GM19351 (cell line): ENCODE data around the gene DDX52.
"Not testable (repeated sequence)": the region's sequence is repeated elsewhere in the genome, so short reads cannot be mapped to it uniquely, and the experiment has no call there.

Experiments used
- ATAC-seq: cut with Tn5 transposase; IDR thresholded peaks from one replicate; pipeline ENCODE4 v1.9.1; 2021; ENCODE audit warnings: mild to moderate bottlenecking, moderate library complexity; ENCODE audit not compliant: unreplicated experiment

DDX52 gene

GRCh38 chr17:37643118-37643766 lies at the start of gene DDX52:
DDX52 (minus strand) TSS chr17:37643446; CDS start chr17:37643420, 26 bp downstream.
- ATAC-seq: peak; percentile 67

GRCh38 chr17:37691807-37692206 lies 48.6 kb upstream of the DDX52 start:
- no peak for ATAC-seq

GRCh38 chr17:37689317-37689716 lies 46.1 kb upstream of the DDX52 start:
- ATAC-seq: no peak

GRCh38 chr17:37683454-37683984 lies 40.3 kb upstream of the DDX52 start:
- no peak for ATAC-seq

GRCh38 chr17:37682007-37682406 lies 38.8 kb upstream of the DDX52 start:
- ATAC-seq: no peak

GRCh38 chr17:37679995-37680394 lies 36.7 kb upstream of the DDX52 start:
- not testable (repeated sequence) for ATAC-seq

- ATAC-seq: no peak
Measured at GRCh38 chr17:37678036-37678435, 34.8 kb upstream of the DDX52 start.

GRCh38 chr17:37677021-37677420 lies 33.8 kb upstream of the DDX52 start:
- ATAC-seq: no peak

- no peak for ATAC-seq
Measured at GRCh38 chr17:37676115-37676925, 33.1 kb upstream of the DDX52 start.

GRCh38 chr17:37674511-37674910 lies 31.3 kb upstream of the DDX52 start:
- ATAC-seq: no peak

GRCh38 chr17:37673386-37673785 lies 30.1 kb upstream of the DDX52 start:
- ATAC-seq: no peak

GRCh38 chr17:37672548-37673078 lies 29.4 kb upstream of the DDX52 start:
- ATAC-seq: no peak

GRCh38 chr17:37671824-37672547 lies 28.7 kb upstream of the DDX52 start:
- ATAC-seq: no peak

GRCh38 chr17:37671028-37671823 lies 28.0 kb upstream of the DDX52 start:
- no peak for ATAC-seq

- no peak for ATAC-seq
Measured at GRCh38 chr17:37667039-37667438, 23.8 kb upstream of the DDX52 start.

GRCh38 chr17:37664214-37664613 lies 21.0 kb upstream of the DDX52 start:
- no peak for ATAC-seq

GRCh38 chr17:37662353-37662752 lies 19.1 kb upstream of the DDX52 start:
- ATAC-seq: no peak

- no peak for ATAC-seq
Measured at GRCh38 chr17:37661400-37662014, 18.3 kb upstream of the DDX52 start.

GRCh38 chr17:37659925-37660324 lies 16.7 kb upstream of the DDX52 start:
- no peak for ATAC-seq

GRCh38 chr17:37657202-37657601 lies 14.0 kb upstream of the DDX52 start:
- ATAC-seq: no peak
